GM12891 (cell line): ENCODE results near the gene PAQR3.

Source experiments
- DNase-seq: peaks from one replicate; pipeline ENCODE4 v3.0.0; 2011; ENCODE audit warnings: low spot score; ENCODE audit not compliant: insufficient read length
- FAIRE-seq: peaks from 2 replicates; lab custom pipeline; 2011; peaks lifted over from hg19 to GRCh38; lab: Jason Lieb, UNC
- PAX5 ChIP-seq: IDR thresholded peaks from 2 replicates; pipeline ENCODE4 v1.6.1; 2011; ENCODE audit warnings: low read length, moderate library complexity, mild to moderate bottlenecking; ENCODE audit not compliant: insufficient read depth, severe bottlenecking
- POLR2A ChIP-seq: IDR thresholded peaks from 2 replicates; pipeline ENCODE4 v1.6.1; 2011; ENCODE audit warnings: low read depth, low read length, control low read depth
- POLR2AphosphoS5 ChIP-seq: IDR thresholded peaks from 2 replicates; pipeline ENCODE4 v1.6.1; 2011; ENCODE audit warnings: low read depth, low read length, control low read depth
- POU2F2 ChIP-seq: IDR thresholded peaks from 2 replicates; pipeline ENCODE4 v1.6.1; 2011; ENCODE audit warnings: low read depth, mild to moderate bottlenecking, control low read depth, low read length, moderate library complexity
- SPI1 ChIP-seq: IDR thresholded peaks from 2 replicates; pipeline ENCODE4 v1.6.1; 2011; ENCODE audit warnings: low read depth, low read length, control low read depth
- TAF1 ChIP-seq: IDR thresholded peaks from 2 replicates; pipeline ENCODE4 v1.6.1; 2011; ENCODE audit warnings: low read depth, low read length, control low read depth

The PAQR3 gene

GRCh38 chr4:78865451-78865850, 73.8 kb downstream of the PAQR3 start:
- TF ChIP-seq SPI1 = no peak
- TF ChIP-seq POLR2AphosphoS5 = no peak
- TF ChIP-seq POU2F2 = no peak
- TF ChIP-seq POLR2A = no peak
- no peak for TF ChIP-seq PAX5
- TF ChIP-seq TAF1 = no peak
- FAIRE-seq = no peak
- DNase-seq = no peak

- DNase-seq (no peak), FAIRE-seq (peak; percentile 23)
- TF ChIP-seq POU2F2 (no peak), PAX5 (no peak), TAF1 (no peak), POLR2A (no peak), POLR2AphosphoS5 (no peak), SPI1 (no peak)
These were observed 74.7 kb downstream of the PAQR3 start for GRCh38 chr4:78864405-78865024.

GRCh38 chr4:78863991-78864390, 75.2 kb downstream of the PAQR3 start:
- FAIRE-seq = no peak

GRCh38 chr4:78863254-78863869, 75.9 kb downstream of the PAQR3 start:
- no peak for DNase-seq
- peak; percentile 67 for FAIRE-seq
- TF ChIP-seq PAX5 = no peak
- TF ChIP-seq TAF1 = no peak
- no peak for TF ChIP-seq POU2F2
- no peak for TF ChIP-seq SPI1
- no peak for TF ChIP-seq POLR2AphosphoS5
- TF ChIP-seq POLR2A = no peak

More at GRCh38 chr4:78863991-78864390, 75.2 kb downstream of the PAQR3 start:
- no peak for TF ChIP-seq POU2F2
- TF ChIP-seq TAF1 = no peak
- no peak for TF ChIP-seq SPI1
- TF ChIP-seq POLR2AphosphoS5 = no peak
- no peak for TF ChIP-seq POLR2A
- no peak for TF ChIP-seq PAX5
- DNase-seq = no peak

GRCh38 chr4:78862314-78862737, 76.9 kb downstream of the PAQR3 start:
- TF ChIP-seq SPI1 (no peak), PAX5 (no peak), TAF1 (no peak), POLR2AphosphoS5 (no peak), POLR2A (no peak), POU2F2 (no peak)
- FAIRE-seq (peak; percentile 67), DNase-seq (no peak)
